PFSK-1 (cell line): ENCODE measurements around the gene MTG1.

Experiments used
- REST ChIP-seq, 2 experiments: IDR thresholded peaks; 2 replicates each; pipeline versions ENCODE4 v1.6.1 to v1.8.0; 2011 to 2012; ENCODE audit warnings: low read depth in 2 of 2, low read length in 2 of 2, control low read depth in 1 of 2, inconsistent platforms in 1 of 2, mild to moderate bottlenecking in 1 of 2, moderate library complexity in 1 of 2; ENCODE audit not compliant: insufficient read depth in 1 of 2
- SIN3A ChIP-seq: IDR thresholded peaks from 2 replicates; pipeline ENCODE4 v1.6.1; 2012; ENCODE audit warnings: mild to moderate bottlenecking, low read length, moderate library complexity, borderline replicate concordance; ENCODE audit not compliant: insufficient read depth

- TF ChIP-seq SIN3A: no peak
- no peak for TF ChIP-seq REST (IDR thresholded peaks at IDR 0.05; ENCODE audit: insufficient read depth in 1 of 2, low read depth in 2 of 2, low read length in 2 of 2)
These were observed 11.3 kb downstream of the MTG1 start for GRCh38 chr10:133405272-133405671.
